ENCODE measurements around the gene RNF112. TPM values are rescaled to one million over a fixed set of nuclear protein-coding genes. Genes with fewer than 3 reads are reported as not detected.
A peak's percentile ranks its signal among the peaks of the same experiment; 100 is the strongest.
"Not testable (repeated sequence)": the region's sequence is repeated elsewhere in the genome, so short reads cannot be mapped to it uniquely, and the experiment has no call there.

The RNF112 gene
- total RNA-seq, 4 donors from 2014 or later, result 0.54 to 4.2 (median 1.3) TPM

DNA sequence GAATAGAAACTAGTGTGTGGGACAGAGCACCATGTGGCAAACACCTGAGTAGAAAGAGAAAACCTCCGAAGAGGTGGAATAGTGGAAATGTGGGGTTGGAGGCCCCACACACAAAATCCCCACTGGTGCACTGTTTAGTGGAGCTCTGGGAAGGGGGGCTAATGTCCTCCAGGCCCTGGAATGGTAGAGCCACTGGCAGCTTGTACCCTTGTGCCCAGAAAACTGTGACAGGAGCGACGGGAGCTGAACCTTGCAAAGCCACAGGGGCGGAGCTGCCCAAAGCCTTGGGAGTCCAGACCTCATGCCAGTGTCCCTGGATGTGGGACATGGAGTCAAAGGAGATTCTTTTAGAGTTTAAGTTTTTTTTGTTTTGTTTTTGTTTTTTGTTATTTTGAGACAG is 50.6 kb downstream of the RNF112 start:
- no peak overlapping the region for H3K4me3 ChIP-seq (ENCODE audit: low read depth, poor library complexity, severe bottlenecking)
- WGBS, 2 donors, result 81 to 94% methylated on average over 4 of the region's 4 CpGs
- TF ChIP-seq POLR2A (IDR thresholded peaks at IDR 0.05), result no peak
- TF ChIP-seq, protein P1, sequence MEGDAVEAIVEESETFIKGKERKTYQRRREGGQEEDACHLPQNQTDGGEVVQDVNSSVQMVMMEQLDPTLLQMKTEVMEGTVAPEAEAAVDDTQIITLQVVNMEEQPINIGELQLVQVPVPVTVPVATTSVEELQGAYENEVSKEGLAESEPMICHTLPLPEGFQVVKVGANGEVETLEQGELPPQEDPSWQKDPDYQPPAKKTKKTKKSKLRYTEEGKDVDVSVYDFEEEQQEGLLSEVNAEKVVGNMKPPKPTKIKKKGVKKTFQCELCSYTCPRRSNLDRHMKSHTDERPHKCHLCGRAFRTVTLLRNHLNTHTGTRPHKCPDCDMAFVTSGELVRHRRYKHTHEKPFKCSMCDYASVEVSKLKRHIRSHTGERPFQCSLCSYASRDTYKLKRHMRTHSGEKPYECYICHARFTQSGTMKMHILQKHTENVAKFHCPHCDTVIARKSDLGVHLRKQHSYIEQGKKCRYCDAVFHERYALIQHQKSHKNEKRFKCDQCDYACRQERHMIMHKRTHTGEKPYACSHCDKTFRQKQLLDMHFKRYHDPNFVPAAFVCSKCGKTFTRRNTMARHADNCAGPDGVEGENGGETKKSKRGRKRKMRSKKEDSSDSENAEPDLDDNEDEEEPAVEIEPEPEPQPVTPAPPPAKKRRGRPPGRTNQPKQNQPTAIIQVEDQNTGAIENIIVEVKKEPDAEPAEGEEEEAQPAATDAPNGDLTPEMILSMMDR (IDR thresholded peaks at IDR 0.05), result no peak
- intact Hi-C loops (cut with DNase I; ENCODE audit: low total_unique reads), result no loop called here
- peak in 1 of 2 donors; percentile 59 for DNase-seq (ENCODE audit: low spot score in 2 of 2)

DNA sequence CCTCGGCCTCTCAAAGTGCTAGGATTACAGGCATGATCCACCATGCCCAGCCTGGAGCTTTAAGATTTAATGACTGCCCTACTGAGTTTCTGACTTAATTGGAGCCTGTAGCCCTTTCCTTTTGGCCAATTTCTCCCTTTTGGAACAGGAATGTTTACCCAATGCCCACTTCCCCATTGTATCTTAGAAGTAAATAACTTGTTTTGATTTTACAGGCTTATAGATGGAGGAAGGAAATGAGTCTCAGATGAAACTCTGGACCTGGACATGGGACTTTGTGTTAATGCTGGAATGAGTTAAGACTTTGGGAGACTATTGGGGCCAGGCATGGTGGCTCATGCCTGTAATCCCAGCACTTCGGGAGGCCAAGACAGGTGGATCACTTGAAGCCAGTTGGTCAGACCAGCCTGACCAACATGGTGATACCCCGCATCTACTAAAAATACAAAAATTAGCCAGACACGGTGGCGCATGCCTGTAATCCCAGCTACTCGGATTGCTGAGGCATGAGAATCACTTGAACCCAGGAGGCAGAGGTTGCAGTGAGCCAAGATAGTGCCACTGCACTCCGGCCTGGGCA is 51.5 kb downstream of the RNF112 start:
- intact Hi-C loops (cut with DNase I; ENCODE audit: low total_unique reads); H3K4me3 ChIP-seq (ENCODE audit: low read depth, poor library complexity, severe bottlenecking): not testable (repeated sequence)
- 92% methylated on average over 7 of the region's 7 CpGs for WGBS, 2 donors
- DNase-seq (ENCODE audit: low spot score in 2 of 2), result peak in 1 of 2 donors; percentile 56

DNA sequence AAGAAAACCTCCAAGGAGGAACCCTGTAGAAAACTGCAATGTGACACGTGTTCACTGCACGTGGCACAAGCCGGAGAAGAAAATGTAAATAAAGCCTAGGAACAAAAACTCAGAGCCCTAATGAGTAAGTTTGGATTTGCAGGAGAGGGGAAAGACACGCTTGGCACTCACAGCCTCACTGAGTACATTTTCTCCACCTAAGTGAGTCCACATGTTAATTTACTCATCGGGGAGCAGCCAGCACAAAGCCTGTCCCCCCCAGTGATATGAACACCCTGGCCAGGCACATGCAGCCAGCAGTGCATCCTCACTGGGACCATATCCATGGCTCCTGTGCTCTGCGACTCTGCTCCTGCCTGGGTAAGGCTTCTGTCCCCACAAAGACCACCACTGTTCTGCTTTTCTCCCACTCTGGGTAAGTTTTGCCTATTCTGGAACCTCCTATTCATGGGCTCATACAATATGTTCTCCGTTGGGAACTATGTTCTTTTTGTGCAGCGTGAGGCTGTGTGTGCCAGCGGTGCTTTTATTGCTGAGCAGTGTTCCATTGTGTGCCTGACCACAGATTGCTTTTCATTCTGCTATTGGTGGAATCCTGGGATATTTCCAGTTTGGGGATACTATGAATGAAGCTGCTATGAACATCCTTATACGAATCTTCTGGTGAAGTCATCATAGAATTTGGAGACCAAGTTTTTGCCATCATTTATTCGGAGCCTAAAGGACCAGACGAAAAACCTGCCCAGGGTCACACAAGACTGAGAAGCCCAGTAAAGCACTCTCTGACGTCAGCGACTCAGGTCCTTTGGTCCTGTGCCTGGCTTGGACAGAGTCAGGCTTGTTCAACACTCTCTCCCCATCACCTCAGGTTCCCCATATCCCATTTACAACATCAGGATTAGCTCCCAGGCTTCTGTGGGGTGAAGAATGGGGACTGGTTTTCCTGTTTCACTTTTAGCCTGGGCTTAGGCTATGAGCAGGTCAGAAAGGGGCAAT is 53.3 kb downstream of the RNF112 start:
- DNase-seq (ENCODE audit: low spot score in 2 of 2), result peak in 1 of 2 donors; percentile 58
- TF ChIP-seq, protein P1 (IDR thresholded peaks at IDR 0.05), result no peak
- TF ChIP-seq POLR2A (IDR thresholded peaks at IDR 0.05), result no peak
- H3K4me3 ChIP-seq (ENCODE audit: low read depth, poor library complexity, severe bottlenecking), result no peak overlapping the region
- intact Hi-C loops (cut with DNase I; ENCODE audit: low total_unique reads), result no loop called here
- 59 to 66% methylated on average over 14 of the region's 14 CpGs for WGBS, 2 donors

Other genes starting within 250 kb of the RNF112 start
- 100 to 1,000 TPM in 2 of 4 donors, 10 to 100 TPM in 2; 69.4 to 251 (median 96.3) TPM for gene EPN2, start 173.9 kb upstream of the RNF112 start, total RNA-seq
- gene B9D1, start 48.5 kb upstream of the RNF112 start, total RNA-seq, result 10 to 100 TPM in 3 of 4 donors, 1 to 10 TPM in 1; 2.4 to 24.5 (median 19.5) TPM
- 10 to 100 TPM; 34.9 to 95.7 (median 61.1) TPM for gene MAPK7, start 32.7 kb upstream of the RNF112 start, total RNA-seq
- 10 to 100 TPM; 11.1 to 65.7 (median 30.6) TPM for gene MFAP4, start 24.0 kb upstream of the RNF112 start, total RNA-seq
- 10 to 100 TPM in 3 of 4 donors, 1 to 10 TPM in 1; 9.7 to 62.7 (median 30.6) TPM for gene SLC47A1, start 122.6 kb downstream of the RNF112 start, total RNA-seq
- gene ALDH3A2, start 237.5 kb downstream of the RNF112 start, total RNA-seq, result 100 to 1,000 TPM; 385 to 619 (median 435) TPM

Data from lower leg skin (tissue), 4 donors.